ENCODE data around the gene EIF2S1.

Gene EIF2S1

DNA sequence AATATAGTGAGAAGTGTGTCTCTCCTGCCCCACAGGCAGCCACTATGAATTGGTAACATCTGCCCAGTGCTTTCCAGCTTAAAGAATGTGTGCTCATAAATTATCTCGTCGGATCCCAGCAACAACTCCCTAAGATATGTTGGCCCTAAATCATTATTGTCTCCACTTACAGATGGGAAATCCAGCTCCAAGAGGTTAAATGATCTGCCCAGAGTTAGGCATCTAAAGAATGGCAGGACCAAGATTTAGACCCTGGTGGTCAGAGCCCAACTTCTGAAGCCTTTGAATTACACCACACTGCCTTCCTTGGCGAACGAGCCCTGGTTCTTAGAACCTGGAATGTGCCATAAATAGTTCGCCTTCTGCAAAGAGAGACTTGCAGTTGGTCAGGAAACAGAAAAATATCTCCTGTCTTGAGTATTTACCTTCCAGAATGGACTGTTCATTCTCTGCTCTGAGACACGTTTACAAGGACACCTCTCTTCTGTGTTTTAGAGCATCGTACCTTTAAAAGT is 72.0 kb downstream of the EIF2S1 start:
- DNase-seq (ENCODE audit: low read depth in 3 of 3, low spot score in 1 of 3), result no peak

DNA sequence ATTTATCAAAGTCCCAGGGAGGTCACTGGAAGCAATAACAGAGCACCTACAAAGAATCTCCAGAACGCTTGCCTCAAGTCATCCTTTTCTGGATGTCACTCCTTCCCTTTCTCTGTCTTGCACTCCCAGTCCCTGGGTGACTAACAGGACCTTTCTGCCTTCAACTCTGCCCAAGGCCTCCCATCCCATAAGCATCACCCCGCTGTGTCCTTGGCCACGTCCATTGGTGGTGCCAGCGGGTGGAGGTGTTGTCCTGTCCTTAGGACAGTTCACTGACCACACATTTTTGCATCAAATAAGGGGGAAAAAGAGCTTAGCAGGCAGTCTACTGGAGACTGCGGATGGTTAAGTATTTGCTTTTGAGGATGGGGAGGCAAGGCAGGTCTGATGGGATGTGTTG is 75.5 kb downstream of the EIF2S1 start:
- no peak for DNase-seq (ENCODE audit: low read depth in 3 of 3, low spot score in 1 of 3)
